Mononuclear cell (primary cell): ENCODE results near the gene TSHZ3. TPM values are rescaled to one million over a fixed set of nuclear protein-coding genes. Genes with fewer than 3 reads are reported as not detected.

Source experiments
- H3K27me3 ChIP-seq: 2 replicates; pipeline ENCODE4 v1.6.0; 2011; ENCODE audit warnings: low read length, control low read depth; ENCODE audit not compliant: insufficient read depth
- H3K4me1 ChIP-seq: 2 replicates; pipeline ENCODE4 v1.5.1; 2011; ENCODE audit warnings: mild to moderate bottlenecking, low read length, control low read depth; ENCODE audit not compliant: insufficient read depth
- H3K4me3 ChIP-seq: 2 replicates; pipeline ENCODE4 v1.5.1; 2011; ENCODE audit warnings: mild to moderate bottlenecking, low read length, moderate library complexity
- H3K9me3 ChIP-seq: 2 replicates; pipeline ENCODE4 v1.5.1; 2011; ENCODE audit warnings: low read depth, mild to moderate bottlenecking, control low read depth, low read length
- total RNA-seq: library from RNA; depleted of rRNA; stranded (reverse); fragments of >200 nt; gene quantifications from one replicate; pipeline ENCODE4 v1.2.3, GENCODE V29; 2012

The TSHZ3 gene
- total RNA-seq, 1 donor = 1.9 TPM

DNA sequence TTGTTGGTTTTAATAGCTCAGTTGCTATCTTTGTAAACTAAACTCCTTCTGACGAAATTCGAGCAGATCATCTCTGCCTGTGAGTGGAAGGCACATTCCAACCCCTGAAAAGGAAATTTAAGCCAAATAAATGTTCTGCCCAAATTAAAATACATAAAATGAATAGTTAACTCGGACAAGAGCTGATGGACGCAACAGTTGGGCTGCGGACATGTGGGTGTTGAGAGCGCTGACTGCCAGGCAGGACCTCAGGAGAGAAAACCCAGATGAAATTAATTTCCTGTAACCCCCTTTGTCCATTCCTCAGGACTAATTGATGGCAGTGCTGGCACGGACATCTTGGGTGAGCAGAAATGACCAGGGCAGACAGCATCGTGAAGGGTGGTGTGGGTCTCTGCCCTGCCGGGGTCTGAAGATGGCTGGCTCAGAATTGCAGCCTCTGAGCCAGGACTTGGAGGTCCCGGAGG lies 86.5 kb downstream of the TSHZ3 start:
- Histone ChIP-seq H3K4me3 (no peak overlapping the region), H3K27me3 (no peaks in the 10 kb centered on the region), H3K4me1 (no peaks in the 10 kb centered on the region), H3K9me3 (no peaks in the 10 kb centered on the region)

DNA sequence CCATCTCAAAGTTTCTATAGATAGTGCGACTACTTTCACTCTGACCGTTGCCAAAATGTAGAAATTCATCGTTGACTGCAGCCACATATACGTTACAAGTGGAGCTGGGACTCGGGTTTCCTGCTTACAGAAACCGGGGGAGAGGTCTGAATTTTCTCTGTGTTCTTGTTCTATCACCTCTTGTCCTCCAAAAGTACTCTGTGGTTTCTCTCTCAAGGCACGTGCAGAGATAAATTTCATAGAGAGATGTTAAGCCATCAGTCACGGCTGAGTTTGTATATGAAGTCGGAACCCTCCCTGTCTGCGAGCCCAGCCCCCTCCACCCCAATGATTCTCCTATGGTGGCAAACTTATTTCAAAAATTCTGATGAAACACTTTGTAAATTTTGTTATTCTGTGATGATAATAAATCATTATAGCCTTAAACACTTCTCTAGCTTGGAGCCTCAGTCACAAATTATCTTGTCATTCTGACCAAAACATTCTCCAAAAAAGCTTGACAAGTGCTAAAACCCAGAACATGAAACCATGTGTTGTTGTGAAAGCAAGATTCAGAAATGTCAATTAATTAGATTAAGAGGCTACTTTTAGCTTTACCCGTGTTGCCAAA lies 87.5 kb downstream of the TSHZ3 start:
- no peaks in the 10 kb centered on the region for H3K9me3 ChIP-seq

GRCh38 chr19:31261019-31261602 lies 88.1 kb downstream of the TSHZ3 start:
- no peak overlapping the region for H3K4me3 ChIP-seq
- no peaks in the 10 kb centered on the region for H3K27me3 ChIP-seq
- H3K9me3 ChIP-seq = no peaks in the 10 kb centered on the region

More for the DNA sequence above, 87.5 kb downstream of the TSHZ3 start:
- Histone ChIP-seq H3K27me3 (no peaks in the 10 kb centered on the region), H3K4me3 (no peak overlapping the region), H3K4me1 (no peaks in the 10 kb centered on the region)

GRCh38 chr19:31260171-31260933 lies 88.9 kb downstream of the TSHZ3 start:
- H3K27me3 ChIP-seq = no peaks in the 10 kb centered on the region

More at GRCh38 chr19:31261019-31261602, 88.1 kb downstream of the TSHZ3 start:
- H3K4me1 ChIP-seq = no peaks in the 10 kb centered on the region

DNA sequence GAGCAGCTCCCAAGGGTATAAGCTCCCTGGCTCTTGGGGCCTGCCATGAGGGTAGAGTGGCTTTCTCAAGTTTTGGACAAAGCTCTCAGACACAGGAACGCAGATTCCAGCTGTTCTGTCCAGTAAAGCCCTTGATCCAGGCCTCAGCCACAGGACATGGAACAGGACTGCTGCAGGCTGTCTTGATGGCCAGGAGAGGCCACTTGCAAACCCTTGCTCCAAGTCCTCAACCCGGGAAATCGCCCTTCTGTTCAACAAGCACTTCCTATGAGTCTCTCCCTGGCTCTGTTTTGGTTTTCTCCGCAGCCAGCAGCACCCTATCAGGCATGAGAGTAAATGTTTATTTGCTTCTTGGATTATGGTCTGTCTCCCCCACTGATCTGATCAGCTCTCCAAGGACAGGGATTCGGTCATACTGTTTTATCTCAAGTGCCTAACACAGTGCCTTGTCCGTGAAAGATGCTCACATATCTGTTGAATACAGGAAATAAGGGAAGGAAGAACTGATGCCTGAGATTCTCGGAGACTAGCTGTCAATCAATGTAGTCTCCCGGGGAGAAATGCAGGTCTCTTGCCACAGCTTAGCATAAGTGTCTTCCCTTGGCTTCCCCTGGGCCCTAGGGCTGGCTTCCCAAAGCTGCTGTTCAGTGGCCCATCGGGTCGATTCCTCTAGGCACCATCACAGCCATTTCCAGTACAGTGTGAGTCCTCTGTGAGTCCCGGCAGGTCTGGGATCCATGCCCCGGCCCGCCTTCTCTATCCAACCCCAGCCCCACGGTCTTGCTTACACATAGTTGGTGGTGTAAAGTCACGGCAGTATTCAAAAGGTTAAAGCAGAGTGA lies 90.8 kb downstream of the TSHZ3 start:
- no peaks in the 10 kb centered on the region for H3K9me3 ChIP-seq

More at GRCh38 chr19:31260171-31260933, 88.9 kb downstream of the TSHZ3 start:
- Histone ChIP-seq H3K4me1 (no peaks in the 10 kb centered on the region), H3K9me3 (no peaks in the 10 kb centered on the region), H3K4me3 (no peak overlapping the region)

DNA sequence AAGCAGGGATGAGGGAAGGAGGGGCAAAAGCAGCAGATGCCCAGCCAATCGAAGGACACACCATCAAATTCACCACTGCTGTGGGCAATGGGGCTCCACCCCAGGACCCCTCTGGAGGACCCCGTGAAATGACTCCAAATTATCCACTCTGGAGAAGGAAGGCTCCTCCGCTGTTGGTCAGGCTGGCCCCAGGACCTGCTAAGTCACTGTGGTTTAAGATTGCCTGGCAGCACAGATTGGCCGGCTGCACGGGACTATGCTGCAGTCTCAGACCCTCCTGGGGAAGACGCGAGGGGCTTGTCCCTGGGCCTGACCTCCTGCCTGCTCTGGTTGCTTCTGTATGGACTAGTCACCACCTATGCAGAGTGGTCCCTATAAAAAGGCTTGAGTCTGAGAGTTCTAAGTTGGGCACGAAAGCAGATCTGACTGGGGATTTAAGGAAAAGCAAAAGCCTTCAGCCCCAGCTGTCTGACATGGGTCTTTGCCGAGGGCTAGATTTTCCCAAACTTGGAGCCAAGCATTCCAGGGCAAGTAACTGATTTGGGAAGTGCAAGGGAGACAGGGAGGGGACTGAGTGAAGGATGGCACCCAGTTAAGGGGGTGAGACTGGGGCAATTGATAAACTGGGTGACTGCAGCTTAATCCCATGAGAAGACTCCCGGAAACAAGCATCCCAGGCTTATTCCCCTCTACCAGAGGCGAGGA lies 91.7 kb downstream of the TSHZ3 start:
- Histone ChIP-seq H3K4me3 (no peak overlapping the region), H3K27me3 (no peaks in the 10 kb centered on the region), H3K4me1 (no peaks in the 10 kb centered on the region), H3K9me3 (no peaks in the 10 kb centered on the region)

More for the DNA sequence above, 90.8 kb downstream of the TSHZ3 start:
- H3K27me3 ChIP-seq = no peaks in the 10 kb centered on the region
- H3K4me3 ChIP-seq = no peak overlapping the region
- no peaks in the 10 kb centered on the region for H3K4me1 ChIP-seq

- H3K27me3 ChIP-seq = no peaks in the 10 kb centered on the region
- no peaks in the 10 kb centered on the region for H3K4me1 ChIP-seq
- no peaks in the 10 kb centered on the region for H3K9me3 ChIP-seq
- no peak overlapping the region for H3K4me3 ChIP-seq
Measured at GRCh38 chr19:31257025-31257424, 92.2 kb downstream of the TSHZ3 start.

GRCh38 chr19:31256593-31256960 lies 92.7 kb downstream of the TSHZ3 start:
- no peaks in the 10 kb centered on the region for H3K4me1 ChIP-seq

DNA sequence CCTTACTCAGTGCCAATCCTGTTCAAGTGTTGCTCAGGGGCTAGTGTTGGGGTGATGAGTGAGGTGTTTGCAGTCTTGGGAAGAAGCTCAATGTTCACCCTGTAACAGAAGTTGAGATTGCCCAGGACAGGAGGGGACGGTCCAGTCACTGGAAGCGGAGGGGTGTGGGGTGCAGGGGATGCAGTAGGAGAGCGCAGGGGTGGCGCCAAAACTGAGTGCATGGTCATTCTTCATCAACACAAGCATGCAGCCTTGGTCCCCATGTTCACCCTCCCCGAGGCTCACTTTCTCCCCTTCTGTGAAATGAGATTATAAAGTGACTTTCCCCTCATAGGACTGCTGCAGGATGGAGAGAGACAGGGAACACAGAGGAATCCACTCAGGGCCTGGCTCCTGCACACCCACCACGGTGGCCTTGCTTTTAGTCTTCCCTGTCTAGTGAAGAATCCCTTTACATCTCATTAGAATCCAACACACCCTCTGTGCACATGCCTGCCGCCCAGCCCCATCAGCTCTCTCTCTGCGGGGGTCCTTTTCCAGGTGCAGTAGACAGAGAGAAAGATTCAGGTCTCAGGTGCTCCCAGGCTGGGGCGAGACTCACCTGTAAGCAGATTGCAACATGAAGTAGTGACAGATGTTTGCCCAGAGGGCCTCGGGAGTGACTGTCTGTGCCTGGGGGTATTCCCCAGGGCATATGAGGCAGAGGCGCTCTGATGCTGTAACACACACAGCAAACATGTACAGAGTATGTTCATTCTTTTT lies 93.2 kb downstream of the TSHZ3 start:
- Histone ChIP-seq H3K4me3 (no peak overlapping the region), H3K4me1 (no peaks in the 10 kb centered on the region), H3K9me3 (no peaks in the 10 kb centered on the region), H3K27me3 (no peaks in the 10 kb centered on the region)

More at GRCh38 chr19:31256593-31256960, 92.7 kb downstream of the TSHZ3 start:
- Histone ChIP-seq H3K27me3 (no peaks in the 10 kb centered on the region), H3K9me3 (no peaks in the 10 kb centered on the region), H3K4me3 (no peak overlapping the region)

DNA sequence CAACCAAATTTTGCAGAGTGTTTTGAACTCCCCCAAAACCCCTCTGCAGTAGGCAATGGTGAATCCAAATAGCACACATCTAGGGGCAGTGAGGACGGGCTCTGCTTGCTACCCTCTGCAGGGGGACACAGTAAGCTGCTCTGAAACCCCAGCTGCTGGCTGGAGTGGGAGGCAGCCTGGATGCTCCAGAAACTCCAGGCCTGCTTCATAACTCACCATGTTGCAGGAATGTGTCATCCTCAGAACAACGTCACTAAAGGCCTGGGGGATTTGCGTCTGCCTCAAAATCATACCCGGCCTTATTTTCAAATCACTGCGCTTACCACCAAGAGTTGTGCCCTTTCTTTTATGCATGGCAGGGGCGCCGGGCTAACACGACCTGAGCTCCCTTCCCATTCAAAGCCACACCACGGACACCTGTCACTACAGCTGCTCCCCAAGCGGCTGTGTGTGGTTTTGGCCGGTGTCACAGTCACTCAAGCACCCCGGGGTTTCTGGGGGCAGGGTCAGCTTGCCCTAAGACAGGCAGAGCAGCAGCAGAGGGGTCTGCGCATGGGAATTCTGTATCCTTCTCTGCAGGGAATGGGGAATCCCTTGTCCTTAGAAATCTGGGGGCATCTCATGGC lies 93.9 kb downstream of the TSHZ3 start:
- H3K4me1 ChIP-seq = no peaks in the 10 kb centered on the region
- no peaks in the 10 kb centered on the region for H3K27me3 ChIP-seq
- no peaks in the 10 kb centered on the region for H3K9me3 ChIP-seq
- H3K4me3 ChIP-seq = no peak overlapping the region

DNA sequence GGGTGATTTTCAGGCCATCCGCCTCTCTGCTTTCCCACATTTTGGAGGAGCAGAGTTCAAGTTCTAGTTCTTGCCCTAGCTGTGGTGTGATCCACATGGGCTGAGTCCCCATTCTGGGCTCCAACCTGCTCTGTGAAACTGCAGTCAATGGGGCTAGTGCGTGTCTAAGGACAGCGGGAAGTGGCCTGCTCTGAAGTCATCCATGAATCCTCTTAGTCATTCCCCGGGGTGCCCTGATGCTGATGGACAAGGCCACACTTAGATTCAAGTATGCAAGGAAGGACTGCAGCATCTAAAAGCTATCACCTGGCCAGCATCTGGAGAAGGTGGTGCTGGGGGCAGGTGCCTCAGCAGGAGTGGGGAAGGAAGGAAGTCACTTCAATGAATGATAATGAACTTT lies 94.6 kb downstream of the TSHZ3 start:
- H3K9me3 ChIP-seq = no peaks in the 10 kb centered on the region
- H3K4me3 ChIP-seq = no peak overlapping the region
- H3K4me1 ChIP-seq = no peaks in the 10 kb centered on the region
- H3K27me3 ChIP-seq = no peaks in the 10 kb centered on the region

- Histone ChIP-seq H3K4me1 (no peaks in the 10 kb centered on the region), H3K9me3 (no peaks in the 10 kb centered on the region), H3K27me3 (no peaks in the 10 kb centered on the region), H3K4me3 (no peak overlapping the region)
Measured at GRCh38 chr19:31254180-31254551, 95.1 kb downstream of the TSHZ3 start.

GRCh38 chr19:31253526-31254179 lies 95.6 kb downstream of the TSHZ3 start:
- Histone ChIP-seq H3K9me3 (no peaks in the 10 kb centered on the region), H3K4me3 (no peak overlapping the region), H3K27me3 (no peaks in the 10 kb centered on the region), H3K4me1 (no peaks in the 10 kb centered on the region)
